ENCODE results near the gene IL12A.

The IL12A gene

GRCh38 chr3:159991591-159991990, 3.0 kb downstream of the IL12A start:
- Histone ChIP-seq H3K9me3 (ENCODE audit: control insufficient read depth in 1 of 2, low read length in 2 of 2) (no peaks in the 10 kb centered on the region), H3K4me1 (ENCODE audit: control insufficient read depth in 1 of 2, insufficient read depth in 2 of 2, low read length in 2 of 2) (no peaks in the 10 kb centered on the region), H3K9ac (ENCODE audit: low read depth in 1 of 2, low read length in 2 of 2) (no peak overlapping the region), H3K27me3 (ENCODE audit: control insufficient read depth in 1 of 2, insufficient read depth in 2 of 2, low read length in 2 of 2) (no peaks in the 10 kb centered on the region), H3K4me3 (ENCODE audit: low read depth in 1 of 2, low read length in 2 of 2) (no peak overlapping the region), H3K27ac (ENCODE audit: low read depth, low read length) (no peak overlapping the region), H3K36me3 (ENCODE audit: control insufficient read depth in 1 of 2, insufficient read depth in 2 of 2, low read length in 2 of 2) (no peaks in the 10 kb centered on the region)

- H3K9me3 ChIP-seq (ENCODE audit: control insufficient read depth in 1 of 2, low read length in 2 of 2): no peaks in the 10 kb centered on the region
- no peak overlapping the region for H3K4me3 ChIP-seq (ENCODE audit: low read depth in 1 of 2, low read length in 2 of 2)
- no peaks in the 10 kb centered on the region for H3K4me1 ChIP-seq (ENCODE audit: control insufficient read depth in 1 of 2, insufficient read depth in 2 of 2, low read length in 2 of 2)
- H3K27ac ChIP-seq (ENCODE audit: low read depth, low read length): no peak overlapping the region
- H3K9ac ChIP-seq (ENCODE audit: low read depth in 1 of 2, low read length in 2 of 2): no peak overlapping the region
- H3K27me3 ChIP-seq (ENCODE audit: control insufficient read depth in 1 of 2, insufficient read depth in 2 of 2, low read length in 2 of 2): no peaks in the 10 kb centered on the region
- no peaks in the 10 kb centered on the region for H3K36me3 ChIP-seq (ENCODE audit: control insufficient read depth in 1 of 2, insufficient read depth in 2 of 2, low read length in 2 of 2)
Observed at GRCh38 chr3:159992589-159992988, 4.0 kb downstream of the IL12A start.

GRCh38 chr3:159994182-159994581, 5.5 kb downstream of the IL12A start:
- no peaks in the 10 kb centered on the region for H3K9me3 ChIP-seq (ENCODE audit: control insufficient read depth in 1 of 2, low read length in 2 of 2)
- H3K27me3 ChIP-seq (ENCODE audit: control insufficient read depth in 1 of 2, insufficient read depth in 2 of 2, low read length in 2 of 2): no peaks in the 10 kb centered on the region
- H3K36me3 ChIP-seq (ENCODE audit: control insufficient read depth in 1 of 2, insufficient read depth in 2 of 2, low read length in 2 of 2): no peaks in the 10 kb centered on the region
- H3K27ac ChIP-seq (ENCODE audit: low read depth, low read length): no peak overlapping the region
- no peak overlapping the region for H3K9ac ChIP-seq (ENCODE audit: low read depth in 1 of 2, low read length in 2 of 2)
- no peaks in the 10 kb centered on the region for H3K4me1 ChIP-seq (ENCODE audit: control insufficient read depth in 1 of 2, insufficient read depth in 2 of 2, low read length in 2 of 2)
- no peak overlapping the region for H3K4me3 ChIP-seq (ENCODE audit: low read depth in 1 of 2, low read length in 2 of 2)

- no peaks in the 10 kb centered on the region for H3K4me1 ChIP-seq (ENCODE audit: control insufficient read depth in 1 of 2, insufficient read depth in 2 of 2, low read length in 2 of 2)
- no peak overlapping the region for H3K4me3 ChIP-seq (ENCODE audit: low read depth in 1 of 2, low read length in 2 of 2)
- H3K27ac ChIP-seq (ENCODE audit: low read depth, low read length): no peak overlapping the region
- H3K27me3 ChIP-seq (ENCODE audit: control insufficient read depth in 1 of 2, insufficient read depth in 2 of 2, low read length in 2 of 2): no peaks in the 10 kb centered on the region
- H3K9me3 ChIP-seq (ENCODE audit: control insufficient read depth in 1 of 2, low read length in 2 of 2): no peaks in the 10 kb centered on the region
- H3K36me3 ChIP-seq (ENCODE audit: control insufficient read depth in 1 of 2, insufficient read depth in 2 of 2, low read length in 2 of 2): no peaks in the 10 kb centered on the region
- H3K9ac ChIP-seq (ENCODE audit: low read depth in 1 of 2, low read length in 2 of 2): no peak overlapping the region
Observed at GRCh38 chr3:159995091-159995490, 6.5 kb downstream of the IL12A start.

- Histone ChIP-seq H3K4me3 (ENCODE audit: low read depth in 1 of 2, low read length in 2 of 2) (no peak overlapping the region), H3K27ac (ENCODE audit: low read depth, low read length) (no peak overlapping the region), H3K4me1 (ENCODE audit: control insufficient read depth in 1 of 2, insufficient read depth in 2 of 2, low read length in 2 of 2) (no peaks in the 10 kb centered on the region), H3K9ac (ENCODE audit: low read depth in 1 of 2, low read length in 2 of 2) (no peak overlapping the region), H3K9me3 (ENCODE audit: control insufficient read depth in 1 of 2, low read length in 2 of 2) (no peaks in the 10 kb centered on the region), H3K27me3 (ENCODE audit: control insufficient read depth in 1 of 2, insufficient read depth in 2 of 2, low read length in 2 of 2) (no peaks in the 10 kb centered on the region), H3K36me3 (ENCODE audit: control insufficient read depth in 1 of 2, insufficient read depth in 2 of 2, low read length in 2 of 2) (no peaks in the 10 kb centered on the region)
Observed at GRCh38 chr3:159996018-159996417, 7.4 kb downstream of the IL12A start.

GRCh38 chr3:159996959-159997358, 8.3 kb downstream of the IL12A start:
- Histone ChIP-seq H3K9ac (ENCODE audit: low read depth in 1 of 2, low read length in 2 of 2) (no peak overlapping the region), H3K9me3 (ENCODE audit: control insufficient read depth in 1 of 2, low read length in 2 of 2) (no peaks in the 10 kb centered on the region), H3K4me3 (ENCODE audit: low read depth in 1 of 2, low read length in 2 of 2) (no peak overlapping the region), H3K27ac (ENCODE audit: low read depth, low read length) (no peak overlapping the region), H3K4me1 (ENCODE audit: control insufficient read depth in 1 of 2, insufficient read depth in 2 of 2, low read length in 2 of 2) (no peaks in the 10 kb centered on the region), H3K27me3 (ENCODE audit: control insufficient read depth in 1 of 2, insufficient read depth in 2 of 2, low read length in 2 of 2) (no peaks in the 10 kb centered on the region), H3K36me3 (ENCODE audit: control insufficient read depth in 1 of 2, insufficient read depth in 2 of 2, low read length in 2 of 2) (no peaks in the 10 kb centered on the region)

GRCh38 chr3:160001148-160001760, 12.6 kb downstream of the IL12A start:
- Histone ChIP-seq H3K4me3 (ENCODE audit: low read depth in 1 of 2, low read length in 2 of 2) (no peak overlapping the region), H3K9me3 (ENCODE audit: control insufficient read depth in 1 of 2, low read length in 2 of 2) (no peaks in the 10 kb centered on the region), H3K4me1 (ENCODE audit: control insufficient read depth in 1 of 2, insufficient read depth in 2 of 2, low read length in 2 of 2) (no peaks in the 10 kb centered on the region), H3K36me3 (ENCODE audit: control insufficient read depth in 1 of 2, insufficient read depth in 2 of 2, low read length in 2 of 2) (no peaks in the 10 kb centered on the region), H3K27ac (ENCODE audit: low read depth, low read length) (no peak overlapping the region), H3K27me3 (ENCODE audit: control insufficient read depth in 1 of 2, insufficient read depth in 2 of 2, low read length in 2 of 2) (no peaks in the 10 kb centered on the region), H3K9ac (ENCODE audit: low read depth in 1 of 2, low read length in 2 of 2) (no peak overlapping the region)

GRCh38 chr3:160001850-160002623, 13.4 kb downstream of the IL12A start:
- no peaks in the 10 kb centered on the region for H3K27me3 ChIP-seq (ENCODE audit: control insufficient read depth in 1 of 2, insufficient read depth in 2 of 2, low read length in 2 of 2)
- no peak overlapping the region for H3K4me3 ChIP-seq (ENCODE audit: low read depth in 1 of 2, low read length in 2 of 2)
- H3K9ac ChIP-seq (ENCODE audit: low read depth in 1 of 2, low read length in 2 of 2): no peak overlapping the region
- H3K4me1 ChIP-seq (ENCODE audit: control insufficient read depth in 1 of 2, insufficient read depth in 2 of 2, low read length in 2 of 2): no peaks in the 10 kb centered on the region
- no peak overlapping the region for H3K27ac ChIP-seq (ENCODE audit: low read depth, low read length)
- no peaks in the 10 kb centered on the region for H3K36me3 ChIP-seq (ENCODE audit: control insufficient read depth in 1 of 2, insufficient read depth in 2 of 2, low read length in 2 of 2)
- H3K9me3 ChIP-seq (ENCODE audit: control insufficient read depth in 1 of 2, low read length in 2 of 2): no peaks in the 10 kb centered on the region

- no peak overlapping the region for H3K27ac ChIP-seq (ENCODE audit: low read depth, low read length)
- no peaks in the 10 kb centered on the region for H3K27me3 ChIP-seq (ENCODE audit: control insufficient read depth in 1 of 2, insufficient read depth in 2 of 2, low read length in 2 of 2)
- no peaks in the 10 kb centered on the region for H3K4me1 ChIP-seq (ENCODE audit: control insufficient read depth in 1 of 2, insufficient read depth in 2 of 2, low read length in 2 of 2)
- no peak overlapping the region for H3K4me3 ChIP-seq (ENCODE audit: low read depth in 1 of 2, low read length in 2 of 2)
- no peaks in the 10 kb centered on the region for H3K9me3 ChIP-seq (ENCODE audit: control insufficient read depth in 1 of 2, low read length in 2 of 2)
- no peak overlapping the region for H3K9ac ChIP-seq (ENCODE audit: low read depth in 1 of 2, low read length in 2 of 2)
- H3K36me3 ChIP-seq (ENCODE audit: control insufficient read depth in 1 of 2, insufficient read depth in 2 of 2, low read length in 2 of 2): no peaks in the 10 kb centered on the region
Observed at GRCh38 chr3:160003520-160004128, 15.0 kb downstream of the IL12A start.

- H3K4me1 ChIP-seq (ENCODE audit: control insufficient read depth in 1 of 2, insufficient read depth in 2 of 2, low read length in 2 of 2): no peaks in the 10 kb centered on the region
- H3K27me3 ChIP-seq (ENCODE audit: control insufficient read depth in 1 of 2, insufficient read depth in 2 of 2, low read length in 2 of 2): no peaks in the 10 kb centered on the region
- H3K36me3 ChIP-seq (ENCODE audit: control insufficient read depth in 1 of 2, insufficient read depth in 2 of 2, low read length in 2 of 2): no peaks in the 10 kb centered on the region
Observed at GRCh38 chr3:160005004-160005403, 16.4 kb downstream of the IL12A start.

More at GRCh38 chr3:160005004-160005403, 16.4 kb downstream of the IL12A start:
- Histone ChIP-seq H3K4me3 (ENCODE audit: low read depth in 1 of 2, low read length in 2 of 2) (no peak overlapping the region), H3K9me3 (ENCODE audit: control insufficient read depth in 1 of 2, low read length in 2 of 2) (no peaks in the 10 kb centered on the region), H3K9ac (ENCODE audit: low read depth in 1 of 2, low read length in 2 of 2) (no peak overlapping the region), H3K27ac (ENCODE audit: low read depth, low read length) (no peak overlapping the region)
